Skeletal muscle satellite cell (primary cell): ENCODE results near the gene CYB5D1.
"Not testable (repeated sequence)": the region's sequence is repeated elsewhere in the genome, so short reads cannot be mapped to it uniquely, and the experiment has no call there.

Experiments used
- H3K27me3 ChIP-seq: 2 replicates; pipeline ENCODE4 v1.7.0; 2013; ENCODE audit warnings: low read length; ENCODE audit not compliant: control insufficient read depth, insufficient read depth
- H3K36me3 ChIP-seq: 2 replicates; pipeline ENCODE4 v1.7.0; 2013; ENCODE audit warnings: mild to moderate bottlenecking, control low read depth, low read length; ENCODE audit not compliant: insufficient read depth
- H3K4me1 ChIP-seq: 2 replicates; pipeline ENCODE4 v1.7.0; 2013; ENCODE audit warnings: low read length; ENCODE audit not compliant: control insufficient read depth, insufficient read depth
- H3K4me2 ChIP-seq: 2 replicates; pipeline ENCODE4 v1.7.0; 2013; ENCODE audit warnings: mild to moderate bottlenecking, low read length
- H3K4me3 ChIP-seq: 2 replicates; pipeline ENCODE4 v1.7.0; 2013; ENCODE audit warnings: low read length
- H3K9ac ChIP-seq: 2 replicates; pipeline ENCODE4 v1.7.0; 2013; ENCODE audit warnings: mild to moderate bottlenecking, low read depth, low read length, moderate library complexity
- H3K9me3 ChIP-seq: replicated peaks from 2 replicates; pipeline ENCODE4 v1.7.0; 2013; ENCODE audit warnings: mild to moderate bottlenecking, control low read depth, low read length

CYB5D1 gene

GRCh38 chr17:7854851-7855659, 2.7 kb upstream of the CYB5D1 start, which contains the start of gene TMEM88:
Gene TMEM88 (plus strand): TSS chr17:7855066. CDS start chr17:7855075, 9 bp downstream.
- H3K4me3 ChIP-seq, result peak within 1 kb of the TSS; percentile 77

GRCh38 chr17:7855660-7856010, 2.2 kb upstream of the CYB5D1 start:
- H3K4me2 ChIP-seq, result peak overlapping the region; percentile 98
- peaks cover 32% of the 10 kb centered on the region for H3K36me3 ChIP-seq
- H3K4me1 ChIP-seq, result peaks cover 29% of the 10 kb centered on the region
- peak overlapping the region; percentile 88 for H3K9ac ChIP-seq
- no peaks in the 10 kb centered on the region for H3K9me3 ChIP-seq
- no peaks in the 10 kb centered on the region for H3K27me3 ChIP-seq
- peak overlapping the region; percentile 77 for H3K4me3 ChIP-seq

More at GRCh38 chr17:7854851-7855659, 2.7 kb upstream of the CYB5D1 start, which contains the start of gene TMEM88:
- H3K27me3 ChIP-seq, result no peaks in the 10 kb centered on the region
- peaks cover 37% of the 10 kb centered on the region for H3K36me3 ChIP-seq
- peaks cover 29% of the 10 kb centered on the region for H3K4me1 ChIP-seq
- no peaks in the 10 kb centered on the region for H3K9me3 ChIP-seq
- peak within 1 kb of the TSS; percentile 88 for H3K9ac ChIP-seq
- H3K4me2 ChIP-seq, result peak within 1 kb of the TSS; percentile 98

GRCh38 chr17:7856011-7856810, 1.6 kb upstream of the CYB5D1 start:
- Histone ChIP-seq H3K9me3 (no peaks in the 10 kb centered on the region), H3K36me3 (peaks cover 27% of the 10 kb centered on the region), H3K4me3 (peak overlapping the region; percentile 77), H3K4me2 (peak overlapping the region; percentile 98), H3K4me1 (peaks cover 29% of the 10 kb centered on the region), H3K9ac (peak overlapping the region; percentile 88), H3K27me3 (no peaks in the 10 kb centered on the region)

GRCh38 chr17:7856811-7857712, 741 bp upstream of the CYB5D1 start, which contains the start of gene NAA38:
Gene NAA38 (minus strand): TSS chr17:7857559. CDS start chr17:7857463, 96 bp downstream.
- no peaks in the 10 kb centered on the region for H3K9me3 ChIP-seq
- peak within 1 kb of the TSS; percentile 88 for H3K9ac ChIP-seq
- peaks cover 20% of the 10 kb centered on the region for H3K36me3 ChIP-seq
- peak within 1 kb of the TSS; percentile 77 for H3K4me3 ChIP-seq
- H3K4me2 ChIP-seq, result peak within 1 kb of the TSS; percentile 98
- no peaks in the 10 kb centered on the region for H3K27me3 ChIP-seq
- H3K4me1 ChIP-seq, result peaks cover 27% of the 10 kb centered on the region

- peak overlapping the region; percentile 77 for H3K4me3 ChIP-seq
- no peaks in the 10 kb centered on the region for H3K27me3 ChIP-seq
- H3K4me1 ChIP-seq, result peaks cover 27% of the 10 kb centered on the region
- peak overlapping the region; percentile 88 for H3K9ac ChIP-seq
- peak overlapping the region; percentile 98 for H3K4me2 ChIP-seq
- no peaks in the 10 kb centered on the region for H3K9me3 ChIP-seq
- H3K36me3 ChIP-seq, result peaks cover 8% of the 10 kb centered on the region
Measured at GRCh38 chr17:7858522-7858810, 663 bp downstream of the CYB5D1 start.

GRCh38 chr17:7859028-7859427, 1.2 kb downstream of the CYB5D1 start:
- no peaks in the 10 kb centered on the region for H3K27me3 ChIP-seq
- H3K4me2 ChIP-seq, result peak overlapping the region; percentile 98
- peak overlapping the region; percentile 88 for H3K9ac ChIP-seq
- H3K36me3 ChIP-seq, result peaks cover 13% of the 10 kb centered on the region
- H3K9me3 ChIP-seq, result no peaks in the 10 kb centered on the region
- H3K4me1 ChIP-seq, result peaks cover 27% of the 10 kb centered on the region
- H3K4me3 ChIP-seq, result peak overlapping the region; percentile 77

GRCh38 chr17:7862692-7863437, 5.1 kb downstream of the CYB5D1 start:
- H3K4me1 ChIP-seq, result peaks cover 10% of the 10 kb centered on the region
- H3K36me3 ChIP-seq, result peaks cover 13% of the 10 kb centered on the region
- H3K4me2 ChIP-seq, result no peak overlapping the region
- no peaks in the 10 kb centered on the region for H3K9me3 ChIP-seq
- no peak overlapping the region for H3K4me3 ChIP-seq
- no peak overlapping the region for H3K9ac ChIP-seq
- H3K27me3 ChIP-seq, result no peaks in the 10 kb centered on the region

GRCh38 chr17:7864384-7864783, 6.6 kb downstream of the CYB5D1 start:
- not testable (repeated sequence) for H3K4me3 ChIP-seq, H3K4me1 ChIP-seq, H3K27me3 ChIP-seq, H3K4me2 ChIP-seq, H3K9me3 ChIP-seq, H3K9ac ChIP-seq
- H3K36me3 ChIP-seq, result peaks cover 13% of the 10 kb centered on the region

- H3K4me3 ChIP-seq, result no peak overlapping the region
- no peaks in the 10 kb centered on the region for H3K27me3 ChIP-seq
- no peaks in the 10 kb centered on the region for H3K9me3 ChIP-seq
- H3K4me1 ChIP-seq, result no peaks in the 10 kb centered on the region
- no peak overlapping the region for H3K4me2 ChIP-seq
- no peak overlapping the region for H3K9ac ChIP-seq
- H3K36me3 ChIP-seq, result peaks cover 13% of the 10 kb centered on the region
Measured at GRCh38 chr17:7864995-7865650, 7.3 kb downstream of the CYB5D1 start.

- Histone ChIP-seq H3K27me3 (no peaks in the 10 kb centered on the region), H3K9me3 (no peaks in the 10 kb centered on the region), H3K9ac (no peak overlapping the region), H3K36me3 (peaks cover 21% of the 10 kb centered on the region), H3K4me1 (no peaks in the 10 kb centered on the region), H3K4me2 (no peak overlapping the region), H3K4me3 (no peak overlapping the region)
Measured at GRCh38 chr17:7867881-7868329, 10.1 kb downstream of the CYB5D1 start.
